ENCODE measurements around the gene NAP1L4.
"Not testable (repeated sequence)": the region's sequence is repeated elsewhere in the genome, so short reads cannot be mapped to it uniquely, and the experiment has no call there.

Gene NAP1L4

DNA sequence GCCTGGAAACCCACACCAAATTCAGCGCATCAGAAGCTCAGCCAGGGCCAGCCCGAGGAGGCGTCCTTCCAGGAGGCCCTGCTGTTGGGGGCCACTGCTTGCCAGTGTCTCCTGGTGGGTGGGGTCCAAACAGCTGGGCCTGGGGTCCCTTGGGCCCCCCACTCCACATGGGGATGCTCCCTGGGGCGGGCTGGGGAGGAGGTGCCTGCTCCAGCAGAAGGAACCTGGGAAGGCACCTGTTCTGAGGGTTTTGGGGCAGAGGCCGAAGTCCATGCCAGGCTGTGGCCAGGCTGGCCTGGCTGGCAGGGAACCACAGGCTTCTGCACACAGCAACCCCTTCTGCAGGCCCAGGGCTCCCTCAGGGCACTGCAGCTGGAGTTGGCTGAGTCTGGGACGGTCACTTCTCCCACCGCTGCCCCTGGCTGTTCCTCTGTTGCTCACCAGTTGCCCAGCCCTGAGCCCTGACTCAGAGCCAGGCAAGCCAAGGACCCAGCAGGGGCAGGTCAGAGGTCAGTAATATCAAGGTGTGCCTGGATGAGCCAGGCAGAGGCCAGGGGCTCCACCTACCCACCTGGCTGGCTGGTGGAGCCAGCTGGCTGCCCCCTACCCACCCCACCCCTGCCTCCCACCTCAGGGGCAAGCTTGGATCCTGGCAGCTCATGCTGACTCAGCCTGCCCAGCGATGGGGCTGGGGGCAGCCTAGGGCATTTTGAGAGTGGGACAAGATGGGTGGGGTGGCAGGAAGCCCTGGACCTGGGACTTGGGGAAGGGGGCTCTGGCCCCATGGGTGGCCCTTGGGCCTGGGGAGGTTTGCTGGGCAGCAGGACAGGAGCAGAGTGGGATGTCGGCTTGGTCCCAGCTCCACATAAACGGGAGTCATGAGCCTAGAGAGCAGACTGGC is 51.0 kb downstream of the NAP1L4 start:
- TF ChIP-seq, protein P1, sequence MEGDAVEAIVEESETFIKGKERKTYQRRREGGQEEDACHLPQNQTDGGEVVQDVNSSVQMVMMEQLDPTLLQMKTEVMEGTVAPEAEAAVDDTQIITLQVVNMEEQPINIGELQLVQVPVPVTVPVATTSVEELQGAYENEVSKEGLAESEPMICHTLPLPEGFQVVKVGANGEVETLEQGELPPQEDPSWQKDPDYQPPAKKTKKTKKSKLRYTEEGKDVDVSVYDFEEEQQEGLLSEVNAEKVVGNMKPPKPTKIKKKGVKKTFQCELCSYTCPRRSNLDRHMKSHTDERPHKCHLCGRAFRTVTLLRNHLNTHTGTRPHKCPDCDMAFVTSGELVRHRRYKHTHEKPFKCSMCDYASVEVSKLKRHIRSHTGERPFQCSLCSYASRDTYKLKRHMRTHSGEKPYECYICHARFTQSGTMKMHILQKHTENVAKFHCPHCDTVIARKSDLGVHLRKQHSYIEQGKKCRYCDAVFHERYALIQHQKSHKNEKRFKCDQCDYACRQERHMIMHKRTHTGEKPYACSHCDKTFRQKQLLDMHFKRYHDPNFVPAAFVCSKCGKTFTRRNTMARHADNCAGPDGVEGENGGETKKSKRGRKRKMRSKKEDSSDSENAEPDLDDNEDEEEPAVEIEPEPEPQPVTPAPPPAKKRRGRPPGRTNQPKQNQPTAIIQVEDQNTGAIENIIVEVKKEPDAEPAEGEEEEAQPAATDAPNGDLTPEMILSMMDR (IDR thresholded peaks at IDR 0.05; ENCODE audit: low read depth, low read length) = no peak
- no peak for DNase-seq (ENCODE audit: extremely low read depth, low read depth)

DNA sequence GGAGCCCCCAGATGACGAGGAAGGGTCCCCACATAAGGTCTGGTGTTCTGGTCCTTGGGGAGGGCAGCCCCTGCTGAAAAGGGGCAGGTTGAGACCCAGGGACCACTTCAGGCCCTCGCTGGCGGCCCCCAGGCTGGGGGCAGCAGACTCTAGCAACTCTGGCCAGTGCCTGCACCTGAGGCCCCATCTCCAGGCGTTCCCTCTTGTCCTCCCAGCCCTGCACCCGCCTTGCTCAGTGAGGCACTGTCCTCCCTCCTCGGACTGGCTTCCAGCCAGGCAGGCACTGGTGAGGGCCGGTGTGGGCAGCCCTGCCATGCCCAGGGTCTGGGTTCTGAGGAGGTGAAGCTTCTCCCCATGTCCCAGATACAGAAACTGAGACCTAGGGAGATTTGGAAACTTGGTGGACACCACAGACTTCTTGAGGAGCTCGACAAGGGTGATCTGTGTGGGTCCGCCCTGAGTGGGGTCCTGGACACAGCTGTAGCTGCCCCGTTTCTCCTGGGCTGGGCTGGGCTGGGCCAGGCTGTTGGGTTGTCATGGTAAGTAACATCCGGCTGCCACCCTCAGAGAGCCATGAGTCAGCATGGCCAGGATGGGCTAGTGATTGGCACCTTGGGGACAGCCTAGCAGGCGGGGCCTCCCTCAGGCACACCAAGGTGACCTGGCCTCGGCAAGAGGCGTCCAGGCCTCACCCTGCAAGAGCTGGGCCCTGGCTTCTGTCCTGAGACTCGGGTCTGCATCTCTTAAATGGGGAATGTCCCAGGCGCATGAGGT is 51.8 kb downstream of the NAP1L4 start:
- TF ChIP-seq, protein P1 (IDR thresholded peaks at IDR 0.05; ENCODE audit: low read depth, low read length) = no peak
- no peak for DNase-seq (ENCODE audit: extremely low read depth, low read depth)

DNA sequence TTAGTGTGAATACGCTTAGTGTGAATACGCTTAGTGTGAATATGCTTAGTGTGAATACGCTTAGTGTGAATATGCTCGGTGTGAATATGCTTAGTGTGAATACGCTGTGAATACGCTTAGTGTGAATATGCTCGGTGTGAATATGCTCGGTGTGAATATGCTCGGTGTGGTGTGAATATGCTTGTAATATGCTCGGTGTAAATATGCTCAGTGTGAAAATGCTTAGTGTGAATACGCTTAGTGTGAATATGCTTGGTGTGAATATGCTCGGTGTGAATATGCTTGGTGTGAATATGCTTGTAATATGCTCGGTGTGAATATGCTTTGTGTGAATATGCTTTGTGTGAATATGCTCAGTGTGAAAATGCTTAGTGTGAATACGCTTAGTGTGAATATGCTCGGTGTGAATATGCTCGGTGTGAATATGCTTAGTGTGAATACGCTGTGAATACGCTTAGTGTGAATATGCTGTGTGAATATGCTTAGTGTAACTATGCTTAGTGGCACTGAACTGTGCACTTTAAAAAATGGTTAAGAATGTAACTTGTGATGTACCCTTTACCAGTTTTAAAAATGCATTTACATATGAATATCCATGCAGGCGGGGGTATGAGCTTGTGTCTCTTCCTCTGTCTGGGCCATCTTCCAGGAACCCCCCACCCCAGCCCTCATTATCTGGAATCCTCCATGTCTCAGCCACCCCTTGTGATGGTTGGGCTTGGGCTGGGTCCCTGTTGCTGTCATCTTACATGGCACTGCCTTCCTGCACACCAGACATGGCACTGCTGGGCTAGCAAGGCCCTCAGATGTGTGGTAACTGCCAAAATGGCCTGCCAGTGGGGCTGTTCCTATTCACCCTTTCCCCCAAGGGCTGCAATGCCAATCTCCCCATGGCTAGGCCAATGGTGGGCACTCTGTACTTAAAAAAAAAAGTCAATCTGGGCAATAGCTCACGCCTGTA is 53.4 kb downstream of the NAP1L4 start:
- DNase-seq (ENCODE audit: extremely low read depth, low read depth) = not testable (repeated sequence)

DNA sequence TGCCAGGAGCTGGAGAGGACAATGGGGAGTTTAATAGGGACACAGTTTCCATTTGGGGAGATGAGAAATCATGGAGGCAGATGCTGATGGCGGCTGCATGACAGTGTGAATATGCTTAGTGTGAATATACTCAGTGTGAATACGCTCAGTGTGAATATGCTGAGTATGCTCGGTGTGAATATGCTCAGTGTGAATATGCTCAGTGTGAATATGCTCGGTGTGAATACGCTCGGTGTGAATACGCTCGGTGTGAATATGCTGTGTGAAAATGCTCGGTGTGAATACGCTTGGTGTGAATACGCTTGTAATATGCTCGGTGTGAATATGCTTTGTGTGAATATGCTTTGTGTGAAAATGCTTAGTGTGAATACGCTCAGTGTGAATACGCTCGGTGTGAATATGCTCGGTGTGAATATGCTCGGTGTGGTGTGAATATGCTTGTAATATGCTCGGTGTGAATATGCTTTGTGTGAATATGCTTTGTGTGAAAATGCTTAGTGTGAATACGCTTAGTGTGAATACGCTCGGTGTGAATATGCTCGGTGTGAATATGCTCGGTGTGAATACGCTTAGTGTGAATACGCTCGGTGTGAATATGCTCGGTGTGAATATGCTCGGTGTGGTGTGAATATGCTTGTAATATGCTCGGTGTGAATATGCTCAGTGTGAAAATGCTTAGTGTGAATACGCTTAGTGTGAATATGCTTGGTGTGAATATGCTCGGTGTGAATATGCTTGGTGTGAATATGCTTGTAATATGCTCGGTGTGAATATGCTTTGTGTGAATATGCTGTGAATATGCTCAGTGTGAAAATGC is 54.3 kb downstream of the NAP1L4 start:
- not testable (repeated sequence) for DNase-seq (ENCODE audit: extremely low read depth, low read depth)

DNA sequence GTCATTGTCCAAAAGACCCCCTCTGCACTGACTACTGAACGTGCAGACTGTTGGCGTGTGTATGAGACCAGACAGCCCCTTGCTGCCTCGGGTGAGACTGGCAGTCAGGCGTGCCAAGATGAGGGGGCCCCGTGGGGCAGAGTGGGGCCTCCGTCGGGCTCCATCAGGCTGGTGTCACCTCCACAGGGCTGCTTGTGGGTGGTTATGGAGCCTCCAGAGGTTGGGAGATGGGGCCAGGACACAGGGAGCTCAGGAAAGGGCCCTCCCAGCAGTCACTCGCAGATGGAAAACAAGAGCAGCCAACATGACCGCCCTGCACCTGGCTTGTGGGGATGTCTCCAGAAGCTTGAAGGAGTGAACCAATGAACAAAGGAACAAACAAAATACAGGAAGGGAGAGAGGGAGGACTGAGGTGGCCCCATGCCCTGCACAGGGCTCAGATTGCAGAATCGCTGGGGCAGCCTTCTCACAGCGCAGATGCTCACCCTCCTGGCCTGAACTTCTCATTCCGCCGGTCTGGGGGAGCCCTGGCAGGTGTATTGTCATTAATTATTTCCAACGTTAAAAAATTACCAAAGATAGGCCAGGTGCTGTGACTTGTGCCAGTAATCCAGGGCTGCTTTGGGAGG is 57.4 kb downstream of the NAP1L4 start:
- TF ChIP-seq, protein P1 (IDR thresholded peaks at IDR 0.05; ENCODE audit: low read depth, low read length) = no peak
- DNase-seq (ENCODE audit: extremely low read depth, low read depth) = no peak

DNA sequence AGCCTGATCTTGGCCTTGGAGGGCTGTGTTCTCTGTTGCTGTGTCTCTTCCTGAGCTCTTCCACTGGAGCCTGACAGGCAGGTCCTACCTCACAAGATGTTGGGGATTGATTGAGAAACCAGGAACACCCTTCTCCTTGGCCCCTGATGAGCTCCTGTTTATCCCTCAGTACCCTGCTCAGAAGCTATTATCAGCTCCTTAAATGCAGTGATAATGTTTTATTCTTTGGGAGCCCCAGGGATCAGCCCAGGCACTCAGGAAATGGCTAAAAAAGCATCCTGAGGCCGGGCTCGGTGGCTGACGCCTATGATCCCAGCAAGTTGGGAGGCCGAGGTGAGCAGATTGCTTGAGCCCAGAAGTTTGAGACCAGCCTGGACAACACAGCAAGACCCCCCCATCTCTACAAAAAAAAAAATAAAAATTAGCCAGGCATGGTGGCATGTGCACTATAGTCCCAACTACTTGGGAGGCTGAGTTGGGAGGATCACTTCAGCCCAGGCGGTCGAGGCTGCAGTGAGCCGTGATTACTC is 58.0 kb downstream of the NAP1L4 start:
- DNase-seq (ENCODE audit: extremely low read depth, low read depth) = no peak
- TF ChIP-seq, protein P1 (IDR thresholded peaks at IDR 0.05; ENCODE audit: low read depth, low read length) = no peak

DNA sequence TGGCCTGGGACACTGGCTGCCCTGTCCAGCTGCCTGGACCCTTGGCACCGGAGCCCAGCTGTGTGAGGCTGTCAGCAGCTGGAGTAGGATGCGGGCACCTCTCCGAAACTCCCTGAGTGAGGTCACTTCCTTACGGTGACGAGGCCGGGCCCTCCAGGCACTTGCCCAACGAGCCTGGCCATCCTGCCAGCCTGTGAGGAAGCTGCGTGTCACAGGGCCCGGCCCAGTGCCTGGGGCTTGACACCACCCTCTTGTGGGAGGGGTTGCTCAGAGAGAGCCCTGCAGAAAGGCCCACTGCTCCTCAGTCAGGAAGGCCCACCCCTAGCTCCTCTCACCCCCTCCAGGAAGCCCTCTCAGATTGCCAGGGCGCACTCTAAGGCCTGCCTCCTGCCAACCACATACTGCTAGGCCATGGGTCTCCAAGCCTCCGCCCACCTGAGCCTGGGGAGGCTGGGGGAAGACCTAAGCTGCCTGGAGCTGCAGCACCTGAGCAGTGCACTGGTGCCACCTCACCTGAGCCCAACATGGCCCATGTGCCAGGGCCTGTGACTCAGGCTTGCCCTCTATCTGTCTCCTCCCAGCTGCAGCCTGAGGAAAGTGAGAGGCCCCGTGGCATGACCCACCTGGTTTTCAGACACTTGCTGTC is 58.6 kb downstream of the NAP1L4 start:
- peak; percentile 72 for DNase-seq (ENCODE audit: extremely low read depth, low read depth)
- TF ChIP-seq, protein P1 (IDR thresholded peaks at IDR 0.05; ENCODE audit: low read depth, low read length) = no peak

Measured in AG09319 (cell line).